IMR-90 (cell line): ENCODE measurements around the gene RPS6KA2.

Experiments
- BHLHE40 ChIP-seq: fragments of 150-350 bp; IDR thresholded peaks from 2 replicates; pipeline ENCODE4 v1.6.1; 2016; ENCODE audit warnings: mild to moderate bottlenecking, low read depth, low read length
- CHD1 ChIP-seq: IDR thresholded peaks from 2 replicates; pipeline ENCODE4 v1.6.1; 2012; ENCODE audit warnings: low read depth, low read length, improper control_type of control experiment
- CTCF ChIP-seq: conservative IDR thresholded peaks from 2 replicates; pipeline ENCODE4 v1.5.1; 2012; ENCODE audit warnings: mild to moderate bottlenecking, low read depth, low read length, improper control_type of control experiment
- FOS ChIP-seq: fragments of 150-350 bp; IDR thresholded peaks from 2 replicates; pipeline ENCODE4 v1.6.1; 2016; ENCODE audit warnings: low read depth, low read length
- MAFK ChIP-seq: IDR thresholded peaks from 2 replicates; pipeline ENCODE4 v1.6.1; 2012; ENCODE audit warnings: low read depth, low read length, improper control_type of control experiment
- MAZ ChIP-seq: IDR thresholded peaks from 2 replicates; pipeline ENCODE4 v1.6.1; 2012; ENCODE audit warnings: low read depth, mild to moderate bottlenecking, low read length, improper control_type of control experiment, moderate library complexity, borderline replicate concordance
- POLR2A ChIP-seq: IDR thresholded peaks from 2 replicates; pipeline ENCODE4 v1.6.1; 2012; ENCODE audit warnings: mild to moderate bottlenecking, low read depth, low read length
- RFX5 ChIP-seq: IDR thresholded peaks from 2 replicates; pipeline ENCODE4 v1.8.0; 2012; ENCODE audit warnings: low read depth, mild to moderate bottlenecking, low read length, moderate library complexity
- SMC3 ChIP-seq: fragments of 150-350 bp; IDR thresholded peaks from 2 replicates; pipeline ENCODE4 v1.6.1; 2016; ENCODE audit warnings: low read depth, mild to moderate bottlenecking, antibody characterized with exemption, low read length, moderate library complexity
- TF ChIP-seq, protein P1 (sequence below): fragments of 150-350 bp; IDR thresholded peaks from 2 replicates; pipeline ENCODE4 v1.6.1; 2017; ENCODE audit warnings: mild to moderate bottlenecking, antibody characterized with exemption, low read length, low read depth

- no peak for TF ChIP-seq CHD1
- TF ChIP-seq, protein P1, sequence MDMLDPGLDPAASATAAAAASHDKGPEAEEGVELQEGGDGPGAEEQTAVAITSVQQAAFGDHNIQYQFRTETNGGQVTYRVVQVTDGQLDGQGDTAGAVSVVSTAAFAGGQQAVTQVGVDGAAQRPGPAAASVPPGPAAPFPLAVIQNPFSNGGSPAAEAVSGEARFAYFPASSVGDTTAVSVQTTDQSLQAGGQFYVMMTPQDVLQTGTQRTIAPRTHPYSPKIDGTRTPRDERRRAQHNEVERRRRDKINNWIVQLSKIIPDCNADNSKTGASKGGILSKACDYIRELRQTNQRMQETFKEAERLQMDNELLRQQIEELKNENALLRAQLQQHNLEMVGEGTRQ: no peak
- TF ChIP-seq MAFK: no peak
- TF ChIP-seq CTCF: no peak
- TF ChIP-seq FOS: no peak
- TF ChIP-seq POLR2A: no peak
- TF ChIP-seq RFX5: no peak
- TF ChIP-seq BHLHE40: no peak
- TF ChIP-seq SMC3: no peak
- no peak for TF ChIP-seq MAZ
Measured at GRCh38 chr6:166532302-166532701, 94.7 kb downstream of the RPS6KA2 start.
